HepG2 (cell line): ENCODE data around the gene NAT10. TPM values are rescaled to one million over a fixed set of nuclear protein-coding genes. Genes with fewer than 3 reads are reported as not detected.

Experiments used
- ATAC-seq: fragments of 200-7000 bp; cut with Tn5 transposase; 3 replicates; pipeline ENCODE4 v1.9.1; 2020; ENCODE audit warnings: mild to moderate bottlenecking, moderate library complexity
- BruUV-seq: library from RNA; stranded (reverse); fragments of 400-500 nt; replicated peaks from 2 replicates; lab custom pipeline; 2021; lab: Mats Ljungman, UMichigan
- CTCF ChIA-PET: fragments of 300-600 bp; formaldehyde crosslinking; extraction: SDS; loops from one replicate; lab custom pipeline; 2021; ENCODE audit warnings: low total read pairs, inconsistent platforms, low intra/inter-chr PET ratio; lab: Yijun Ruan, JAX
- POLR2A ChIA-PET: fragments of 350-600 bp; sonication (Branson Sonifier 250); formaldehyde crosslinking; loops from one replicate; lab custom pipeline; 2020; ENCODE audit warnings: antibody characterized with exemption, inconsistent platforms; lab: Yijun Ruan, JAX
- DNase-seq: peaks from one replicate; pipeline ENCODE4 v3.0.0-alpha.2; 2015; ENCODE audit warnings: low spot score
- FAIRE-seq: peaks from 3 replicates; lab custom pipeline; 2011; peaks lifted over from hg19 to GRCh38; lab: Jason Lieb, UNC
- H2AFZ ChIP-seq: one replicate; pipeline ENCODE4 v1.6.1; 2011; ENCODE audit warnings: low read length, inconsistent platforms
- H3K27ac ChIP-seq: fragments of 300-600 bp; 3 replicates; pipeline ENCODE4 v1.8.0; 2011; ENCODE audit warnings: mixed run types, mild to moderate bottlenecking, mixed read lengths, low read length, inconsistent platforms; ENCODE audit not compliant: insufficient read depth; ENCODE audit errors: extremely low read length
- H3K27me3 ChIP-seq, 2 experiments: fragments of 200-600 bp in 1 of 2; 2 replicates in 1 of 2; 3 replicates in 1 of 2; pipeline versions ENCODE4 v1.6.0 to v1.8.0; 2011; ENCODE audit warnings: low read length in 2 of 2, mild to moderate bottlenecking in 2 of 2, moderate library complexity in 2 of 2, inconsistent platforms in 1 of 2; ENCODE audit not compliant: insufficient read depth in 2 of 2, control insufficient read depth in 1 of 2
- H3K36me3 ChIP-seq, 2 experiments: fragments of 200-600 bp in 1 of 2; replicated peaks in 1 of 2; 2 replicates in 1 of 2; 3 replicates in 1 of 2; pipeline versions ENCODE4 v1.5.1 to v1.8.0; 2011; ENCODE audit warnings: low read length in 2 of 2, inconsistent platforms in 1 of 2; ENCODE audit not compliant: insufficient read depth in 2 of 2, control insufficient read depth in 1 of 2
- H3K4me1 ChIP-seq: 2 replicates; pipeline ENCODE4 v1.5.1; 2012; ENCODE audit warnings: low read length, inconsistent platforms; ENCODE audit not compliant: insufficient read depth
- H3K4me2 ChIP-seq: 2 replicates; pipeline ENCODE4 v1.6.0; 2011; ENCODE audit warnings: low read depth, low read length, inconsistent platforms
- H3K4me3 ChIP-seq, 3 experiments: fragments of 200-600 bp in 1 of 3; sonication (generic), shearing (Covaris generic) in 1 of 3; replicated peaks in 1 of 3; 2 replicates each; pipeline ENCODE4 v1.5.1; 2011 to 2016; ENCODE audit warnings: low read length in 3 of 3, inconsistent platforms in 2 of 3, low read depth in 2 of 3, mild to moderate bottlenecking in 2 of 3, control low read depth in 1 of 3, mixed read lengths in 1 of 3; ENCODE audit not compliant: insufficient read depth in 1 of 3
- H3K79me2 ChIP-seq: one replicate; pipeline ENCODE4 v1.6.1; 2011; ENCODE audit warnings: low read length, inconsistent platforms; ENCODE audit not compliant: insufficient read depth
- H3K9ac ChIP-seq: 2 replicates; pipeline ENCODE4 v1.6.0; 2011; ENCODE audit warnings: mild to moderate bottlenecking, low read depth, low read length, inconsistent platforms; ENCODE audit not compliant: insufficient read depth
- H3K9me3 ChIP-seq: 2 replicates; pipeline ENCODE4 v1.5.1; 2012; ENCODE audit warnings: mild to moderate bottlenecking, low read length
- H4K20me1 ChIP-seq: 2 replicates; pipeline ENCODE4 v1.6.0; 2011; ENCODE audit warnings: inconsistent platforms, mild to moderate bottlenecking, low read length, moderate library complexity; ENCODE audit not compliant: insufficient read depth
- DRAP1 ChIP-seq: IDR thresholded peaks from 2 replicates; pipeline ENCODE4 v1.6.1; 2016; ENCODE audit warnings: missing genetic modification reagents, missing compliant biosample characterization
- HIVEP1 ChIP-seq: sonication (generic); formaldehyde crosslinking; IDR thresholded peaks from 2 replicates; pipeline ENCODE4 v1.4.0; 2020; ENCODE audit warnings: mild to moderate bottlenecking, missing genetic modification reagents
- POLR2A ChIP-seq, 2 experiments: IDR thresholded peaks; 2 replicates each; pipeline ENCODE4 v1.6.1; 2011; ENCODE audit warnings: low read depth in 2 of 2, low read length in 2 of 2, mild to moderate bottlenecking in 1 of 2, moderate library complexity in 1 of 2; ENCODE audit not compliant: insufficient read depth in 1 of 2
- RBM22 ChIP-seq: fragments of 200-400 bp; formaldehyde crosslinking; optimal IDR thresholded peaks from 2 replicates; pipeline ENCODE3; 2017; ENCODE audit warnings: mild to moderate bottlenecking, low read length, moderate library complexity
- SP140L ChIP-seq: sonication (generic); formaldehyde crosslinking; IDR thresholded peaks from 2 replicates; pipeline ENCODE4 v1.4.0; 2020; ENCODE audit warnings: missing genetic modification reagents, borderline replicate concordance
- TCF12 ChIP-seq, 2 experiments: fragments of 450-650 bp in 1 of 2; sonication (generic) in 1 of 2; formaldehyde crosslinking in 1 of 2; IDR thresholded peaks; 2 replicates each; pipeline versions ENCODE4 v1.6.1 to v1.8.0; 2017 to 2022; ENCODE audit warnings: antibody characterized with exemption in 1 of 2, mild to moderate bottlenecking in 1 of 2, missing genetic modification reagents in 1 of 2, moderate library complexity in 1 of 2
- ZBTB38 ChIP-seq: sonication (generic); formaldehyde crosslinking; IDR thresholded peaks from 2 replicates; pipeline ENCODE4 v1.5.1; 2020; ENCODE audit warnings: mild to moderate bottlenecking, missing genetic modification reagents
- ZNF44 ChIP-seq: sonication (generic); formaldehyde crosslinking; IDR thresholded peaks from 2 replicates; pipeline ENCODE4 v1.5.1; 2020; ENCODE audit warnings: mild to moderate bottlenecking, missing genetic modification reagents
- WGBS: methylation state at CpG from one replicate; pipeline ENCODE4 v1.1.6; 2017; ENCODE audit warnings: low lambda C conversion rate; 5-methylcytosine and 5-hydroxymethylcytosine counted together
- in situ Hi-C: cut with HindIII; loops from 2 replicates; pipeline ENCODE4 v1.10.0; 2017; ENCODE audit warnings: low pct_unique_long_range_greater_than_20kb; ENCODE audit not compliant: extremely low pct_ligation_motif_present
- intact Hi-C: fragments of 100-400 bp; cut with micrococcal nuclease; formaldehyde crosslinking; loops from one replicate; pipeline ENCODE4 v1.10.0; 2022; ENCODE audit not compliant: unreplicated experiment
- polyA plus RNA-seq, 8 experiments: library from polyadenylated mRNA; depleted of rRNA in 3 of 8; stranded (reverse) in 7 of 8; unstranded in 1 of 8; fragments of >200 nt; fragmentation: Illumina TruSeq in 4 of 8; extraction: Trizol in 4 of 8; gene quantifications; 2 replicates each; pipeline versions ENCODE4 v1.2.1 to v1.2.3, GENCODE V29; 2011 to 2016; ENCODE audit warnings: low read depth in 4 of 8, missing spikeins in 1 of 8, mixed read lengths in 1 of 8; ENCODE audit not compliant: insufficient read depth in 1 of 8
- total RNA-seq, 5 experiments: library from RNA; depleted of rRNA; stranded (reverse); fragments of >200 nt; fragmentation: Illumina TruSeq; extraction: Trizol; gene quantifications; 2 replicates each; pipeline ENCODE4 v1.2.3, GENCODE V29; 2016; ENCODE audit warnings: low read depth in 1 of 5

NAT10 gene
- total and polyA plus RNA-seq, 2 of the 13 experiments (the other 11 are each of a cell fraction or from before 2014, with no cell fraction given): 33.9 to 51.9 TPM

GRCh38 chr11:34155757-34156062 lies 50.3 kb downstream of the NAT10 start:
- WGBS: no CpG with 5 or more reads among the region's 2 CpGs
- TF ChIP-seq SP140L (CRISPR knock-in tag) (no peak), RBM22 (peak; percentile 73), POLR2A (IDR thresholded peaks at IDR 0.05; ENCODE audit: insufficient read depth in 1 of 2, low read depth in 2 of 2, low read length in 2 of 2) (0 out of 4 replicates have a peak, but pooled peaks of 1 of the 2 experiments have one; percentile 2)
- DNase-seq (no peak), ATAC-seq (peak; percentile 9; the same call in 2 of the 3 replicates), FAIRE-seq (no peak)
- H3K4me3 ChIP-seq: no peak overlapping the region
- H3K79me2 ChIP-seq: no peaks in the 10 kb centered on the region
- no peak overlapping the region for H2AFZ ChIP-seq
- in situ Hi-C loops: loop anchor here (25.0 kb wide), 1 partner anchor 757 kb away; the partner anchor contains the start of genes APIP and PDHX
- no peaks in the 10 kb centered on the region for H3K27me3 ChIP-seq
- no peaks in the 10 kb centered on the region for H4K20me1 ChIP-seq
- H3K9ac ChIP-seq: no peak overlapping the region
- no peaks in the 10 kb centered on the region for H3K9me3 ChIP-seq
- peaks cover 18 to 31% of the 10 kb centered on the region in 2 experiments for H3K36me3 ChIP-seq
- H3K4me1 ChIP-seq: no peaks in the 10 kb centered on the region
- H3K4me2 ChIP-seq: no peak overlapping the region
- POLR2A ChIA-PET: no interaction called here
- no peak overlapping the region for H3K27ac ChIP-seq
- BruUV-seq: no TSS peak
- intact Hi-C loops: no loop called here
- CTCF ChIA-PET: no interaction called here

GRCh38 chr11:34157163-34157562 lies 51.7 kb downstream of the NAT10 start:
- BruUV-seq: no TSS peak
- WGBS: 88% methylated on average over 7 of the region's 9 CpGs
- no peaks in the 10 kb centered on the region for H3K4me1 ChIP-seq
- no peaks in the 10 kb centered on the region for H4K20me1 ChIP-seq
- H3K79me2 ChIP-seq: no peaks in the 10 kb centered on the region
- H3K36me3 ChIP-seq: peaks cover 22 to 32% of the 10 kb centered on the region in 2 experiments
- ChIA-PET CTCF (no interaction called here), POLR2A (no interaction called here)
- H3K4me3 ChIP-seq: no peak overlapping the region
- peak; percentile 21 for TF ChIP-seq RBM22
- TF ChIP-seq ZNF44: no peak
- no peak for TF ChIP-seq HIVEP1
- TF ChIP-seq TCF12 (IDR thresholded peaks at IDR 0.05): no peak
- no peak for TF ChIP-seq TCF12 (CRISPR knock-in tag; IDR thresholded peaks at IDR 0.05)
- no peak for TF ChIP-seq ZBTB38 (CRISPR knock-in tag)
- TF ChIP-seq DRAP1 (CRISPR knock-in tag): no peak
- DNase-seq (no peak), ATAC-seq (no peak), FAIRE-seq (no peak)
- intact Hi-C loops: no loop called here
- in situ Hi-C loops: loop anchor here (25.0 kb wide), 1 partner anchor 755 kb away; the partner anchor contains the start of genes APIP and PDHX
- H3K9ac ChIP-seq: no peak overlapping the region
- H3K27ac ChIP-seq: no peak overlapping the region
- no peaks in the 10 kb centered on the region for H3K27me3 ChIP-seq
- no peak overlapping the region for H2AFZ ChIP-seq
- H3K4me2 ChIP-seq: no peak overlapping the region
- H3K9me3 ChIP-seq: no peaks in the 10 kb centered on the region
